ENCODE data around the gene RASSF7. TPM values are rescaled to one million over a fixed set of nuclear protein-coding genes. Genes with fewer than 3 reads are reported as not detected.

The RASSF7 gene
- total and polyA plus RNA-seq, 10 of the 15 experiments (the other 5 are each of a cell fraction or from before 2014, with no cell fraction given): 0.39 to 29.7 (median 13.2) TPM

DNA sequence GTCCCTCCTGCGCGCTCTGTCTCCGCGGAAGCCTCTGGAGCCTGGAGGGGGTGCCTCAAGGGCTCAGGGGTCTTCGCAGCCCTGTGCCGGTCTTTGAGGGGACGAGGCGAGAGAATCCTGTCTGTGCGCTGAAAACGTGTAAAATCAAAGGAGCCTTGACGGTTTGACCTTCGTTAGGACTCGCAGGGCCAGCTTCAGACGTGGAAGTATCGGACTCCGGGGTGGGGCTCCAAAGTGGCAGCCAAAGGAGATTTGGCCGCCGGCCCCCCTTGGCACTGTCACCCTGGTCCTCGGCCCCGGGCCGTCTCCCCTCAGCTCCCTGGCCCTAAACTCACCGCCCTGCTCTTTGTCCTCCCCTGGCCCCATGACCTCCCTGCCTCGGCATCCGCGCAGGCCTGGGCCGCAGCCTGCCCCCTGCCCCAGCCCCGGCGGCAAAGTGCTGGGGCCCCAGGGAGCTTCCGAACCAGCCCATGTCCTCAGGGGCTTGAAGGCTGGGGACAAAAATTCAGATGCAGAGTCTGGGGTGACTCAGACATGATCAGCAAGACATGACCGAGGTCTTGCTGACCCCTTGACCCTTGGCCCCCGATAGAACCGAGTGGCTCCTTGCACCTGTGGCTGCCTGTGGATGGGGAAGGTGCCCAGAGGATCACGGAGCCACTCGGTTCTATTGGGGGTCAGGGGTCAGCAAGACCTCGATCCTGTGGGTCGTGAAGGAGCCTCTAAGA is 8.6 kb downstream of the RASSF7 start:
- POLR2A ChIA-PET: interaction anchor here (0.6 to 1.2 kb wide), 6 partner anchors 8 to 228 kb away, joined by 3 to 7 read pairs (median 5); partner anchors contain the start of genes LMNTD2 and RNH1
- TSS peak; percentile 85 for BruUV-seq (replicated peaks)

More for the DNA sequence above, 8.6 kb downstream of the RASSF7 start:
- H3K9ac ChIP-seq (ENCODE audit: control insufficient read depth, insufficient read depth, low read length): peak overlapping the region; percentile 93
- peaks cover 0 to 4% of the 10 kb centered on the region in 2 experiments; a peak in 2 of 4 replicates for H3K36me3 ChIP-seq (ENCODE audit: control insufficient read depth in 2 of 2, insufficient read depth in 2 of 2, low read length in 1 of 2)
- no peaks in the 10 kb centered on the region for H3K27me3 ChIP-seq (replicated peaks in 1 of 2; ENCODE audit: control insufficient read depth in 2 of 2, insufficient read depth in 2 of 2, low read length in 1 of 2)
- H3K4me2 ChIP-seq (ENCODE audit: control insufficient read depth, insufficient read depth): peak overlapping the region; percentile 95
- CTCF ChIA-PET: interaction anchor here (1.4 kb wide), 1 partner anchor 157 kb away, joined by 3 read pairs; no protein-coding TSS in a partner anchor
- TF ChIP-seq RAD21 (IDR thresholded peaks at IDR 0.05; ENCODE audit: insufficient read depth, low read depth, low read length): no peak
- TF ChIP-seq MAX (IDR thresholded peaks at IDR 0.05; ENCODE audit: low read depth, low read length): no peak
- no peak for TF ChIP-seq KDM1A (IDR thresholded peaks at IDR 0.05; ENCODE audit: borderline replicate concordance)
- TF ChIP-seq NR2F1 (conservative IDR thresholded peaks at IDR 0.05): peak; percentile 50
- 0 out of 2 replicates have a peak, but pooled peaks have one; percentile 23 for TF ChIP-seq ZBTB40 (IDR thresholded peaks at IDR 0.05; ENCODE audit: borderline replicate concordance)
- no peak for TF ChIP-seq SREBF1 (IDR thresholded peaks at IDR 0.05; ENCODE audit: low read length)
- TF ChIP-seq STAT3 (IDR thresholded peaks at IDR 0.05; ENCODE audit: low read depth, low read length): no peak
- no peak for TF ChIP-seq LARP7 (IDR thresholded peaks at IDR 0.05)
- no peak for TF ChIP-seq CHD1 (IDR thresholded peaks at IDR 0.05; ENCODE audit: low read depth, low read length)
- TF ChIP-seq, protein P1, sequence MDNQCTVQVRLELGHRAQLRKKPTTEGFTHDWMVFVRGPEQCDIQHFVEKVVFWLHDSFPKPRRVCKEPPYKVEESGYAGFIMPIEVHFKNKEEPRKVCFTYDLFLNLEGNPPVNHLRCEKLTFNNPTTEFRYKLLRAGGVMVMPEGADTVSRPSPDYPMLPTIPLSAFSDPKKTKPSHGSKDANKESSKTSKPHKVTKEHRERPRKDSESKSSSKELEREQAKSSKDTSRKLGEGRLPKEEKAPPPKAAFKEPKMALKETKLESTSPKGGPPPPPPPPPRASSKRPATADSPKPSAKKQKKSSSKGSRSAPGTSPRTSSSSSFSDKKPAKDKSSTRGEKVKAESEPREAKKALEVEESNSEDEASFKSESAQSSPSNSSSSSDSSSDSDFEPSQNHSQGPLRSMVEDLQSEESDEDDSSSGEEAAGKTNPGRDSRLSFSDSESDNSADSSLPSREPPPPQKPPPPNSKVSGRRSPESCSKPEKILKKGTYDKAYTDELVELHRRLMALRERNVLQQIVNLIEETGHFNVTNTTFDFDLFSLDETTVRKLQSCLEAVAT (IDR thresholded peaks at IDR 0.05): peak; percentile 64
- TF ChIP-seq, protein P2, sequence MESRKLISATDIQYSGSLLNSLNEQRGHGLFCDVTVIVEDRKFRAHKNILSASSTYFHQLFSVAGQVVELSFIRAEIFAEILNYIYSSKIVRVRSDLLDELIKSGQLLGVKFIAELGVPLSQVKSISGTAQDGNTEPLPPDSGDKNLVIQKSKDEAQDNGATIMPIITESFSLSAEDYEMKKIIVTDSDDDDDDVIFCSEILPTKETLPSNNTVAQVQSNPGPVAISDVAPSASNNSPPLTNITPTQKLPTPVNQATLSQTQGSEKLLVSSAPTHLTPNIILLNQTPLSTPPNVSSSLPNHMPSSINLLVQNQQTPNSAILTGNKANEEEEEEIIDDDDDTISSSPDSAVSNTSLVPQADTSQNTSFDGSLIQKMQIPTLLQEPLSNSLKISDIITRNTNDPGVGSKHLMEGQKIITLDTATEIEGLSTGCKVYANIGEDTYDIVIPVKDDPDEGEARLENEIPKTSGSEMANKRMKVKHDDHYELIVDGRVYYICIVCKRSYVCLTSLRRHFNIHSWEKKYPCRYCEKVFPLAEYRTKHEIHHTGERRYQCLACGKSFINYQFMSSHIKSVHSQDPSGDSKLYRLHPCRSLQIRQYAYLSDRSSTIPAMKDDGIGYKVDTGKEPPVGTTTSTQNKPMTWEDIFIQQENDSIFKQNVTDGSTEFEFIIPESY (IDR thresholded peaks at IDR 0.05): no peak
- no peak for TF ChIP-seq E2F8 (IDR thresholded peaks at IDR 0.05; ENCODE audit: low read depth, partially characterized antibody)
- DNase-seq (ENCODE audit: low read depth, low spot score) (no peak), FAIRE-seq (no peak), ATAC-seq (no peak)
- H3K4me3 ChIP-seq: peak overlapping the region; percentile 93
- peaks cover 27% of the 10 kb centered on the region for H3K79me2 ChIP-seq (ENCODE audit: control insufficient read depth, insufficient read depth, low read length)
- H3K9me3 ChIP-seq (replicated peaks; ENCODE audit: control insufficient read depth, insufficient read depth, low read length): no peaks in the 10 kb centered on the region
- SMC1A ChIA-PET (ENCODE audit: uncharacterized antibody, unreplicated experiment): no interaction called here
- peaks cover 13% of the 10 kb centered on the region for H3K4me1 ChIP-seq (ENCODE audit: control insufficient read depth, insufficient read depth, low read length)
- intact Hi-C loops (cut with micrococcal nuclease; ENCODE audit: unreplicated experiment) (no loop called here), in situ Hi-C loops (cut with MboI) (no loop called here)
- RAD21 ChIA-PET (ENCODE audit: unreplicated experiment): interaction anchor here (1.4 kb wide), 1 partner anchor 14 kb away, joined by 5 read pairs; no protein-coding TSS in a partner anchor
- peak overlapping the region; percentile 85 for H3K27ac ChIP-seq (ENCODE audit: control insufficient read depth, insufficient read depth)
- WGBS (ENCODE audit: insufficient coverage, insufficient replicate concordance, low lambda C conversion rate, missing lambda C conversion rate): 34% methylated on average over 36 of the region's 36 CpGs
- peak overlapping the region; percentile 39; the same call in 1 of the 2 replicates for H2AFZ ChIP-seq (ENCODE audit: control insufficient read depth, low read depth, low read length)
- H4K20me1 ChIP-seq (ENCODE audit: control insufficient read depth, insufficient read depth): no peaks in the 10 kb centered on the region

All from GM12878 (cell line).